DOHH2 (cell line): Measurements from ENCODE around the gene LUZP1.

Experiments used
- H3F3A ChIP-seq: fragments of 200-600 bp; sonication (generic), shearing (Covaris generic); 2 replicates; pipeline ENCODE4 v1.6.0; 2016; ENCODE audit warnings: antibody characterized with exemption, mild to moderate bottlenecking; ENCODE audit not compliant: control insufficient read depth, insufficient read depth
- H3K27ac ChIP-seq: fragments of 200-600 bp; sonication (generic); 2 replicates; pipeline ENCODE4 v1.5.1; 2014; ENCODE audit warnings: low read depth, mild to moderate bottlenecking, low read length, moderate library complexity
- H3K27me3 ChIP-seq: fragments of 200-600 bp; sonication (generic); 2 replicates; pipeline ENCODE4 v1.6.1; 2014; ENCODE audit warnings: mild to moderate bottlenecking, low read length, mixed read lengths; ENCODE audit not compliant: control insufficient read depth
- H3K36me3 ChIP-seq: fragments of 200-600 bp; sonication (generic); 2 replicates; pipeline ENCODE4 v1.6.1; 2014; ENCODE audit warnings: mild to moderate bottlenecking, low read length, moderate library complexity, mixed read lengths; ENCODE audit not compliant: control insufficient read depth
- H3K4me1 ChIP-seq: fragments of 200-600 bp; sonication (generic); 2 replicates; pipeline ENCODE4 v1.6.1; 2014; ENCODE audit warnings: mild to moderate bottlenecking, low read length, mixed read lengths; ENCODE audit not compliant: control insufficient read depth
- H3K4me2 ChIP-seq: fragments of 200-600 bp; sonication (generic); 2 replicates; pipeline ENCODE4 v1.6.0; 2014; ENCODE audit warnings: mild to moderate bottlenecking, low read length, moderate library complexity
- H3K4me3 ChIP-seq: fragments of 200-600 bp; sonication (generic); 2 replicates; pipeline ENCODE4 v1.5.1; 2014; ENCODE audit warnings: mild to moderate bottlenecking, low read length, mixed read lengths
- H3K79me2 ChIP-seq: fragments of 200-600 bp; sonication (generic); 2 replicates; pipeline ENCODE4 v1.6.1; 2014; ENCODE audit warnings: mild to moderate bottlenecking, low read length, mixed read lengths; ENCODE audit not compliant: control insufficient read depth
- H3K9me2 ChIP-seq: fragments of 200-600 bp; sonication (generic); replicated peaks from 2 replicates; pipeline ENCODE4 v1.6.1; 2014; ENCODE audit warnings: mild to moderate bottlenecking, low read length, mixed read lengths; ENCODE audit not compliant: control insufficient read depth
- H3K9me3 ChIP-seq: fragments of 200-600 bp; sonication (generic); 2 replicates; pipeline ENCODE4 v1.6.1; 2014; ENCODE audit warnings: antibody characterized with exemption, low read length, mixed read lengths; ENCODE audit not compliant: control insufficient read depth, insufficient read depth
- H4K20me1 ChIP-seq: fragments of 200-600 bp; sonication (generic); 2 replicates; pipeline ENCODE4 v1.6.0; 2014; ENCODE audit warnings: low read depth, mild to moderate bottlenecking, antibody characterized with exemption, low read length, moderate library complexity; ENCODE audit not compliant: control insufficient read depth, insufficient read depth
- EZH2phosphoT487 ChIP-seq: fragments of 200-600 bp; sonication (generic); IDR thresholded peaks from 2 replicates; pipeline ENCODE4 v1.6.1; 2017; ENCODE audit warnings: borderline replicate concordance, mild to moderate bottlenecking, antibody characterized with exemption, low read length, moderate library complexity, mixed read lengths
- TF ChIP-seq, protein P1 (sequence below): fragments of 200-600 bp; sonication (generic); IDR thresholded peaks from one replicate; pipeline ENCODE4 v1.5.1; 2014; ENCODE audit warnings: antibody characterized with exemption, mild to moderate bottlenecking, low read depth, low read length; ENCODE audit not compliant: poor library complexity, severe bottlenecking

Gene LUZP1

DNA sequence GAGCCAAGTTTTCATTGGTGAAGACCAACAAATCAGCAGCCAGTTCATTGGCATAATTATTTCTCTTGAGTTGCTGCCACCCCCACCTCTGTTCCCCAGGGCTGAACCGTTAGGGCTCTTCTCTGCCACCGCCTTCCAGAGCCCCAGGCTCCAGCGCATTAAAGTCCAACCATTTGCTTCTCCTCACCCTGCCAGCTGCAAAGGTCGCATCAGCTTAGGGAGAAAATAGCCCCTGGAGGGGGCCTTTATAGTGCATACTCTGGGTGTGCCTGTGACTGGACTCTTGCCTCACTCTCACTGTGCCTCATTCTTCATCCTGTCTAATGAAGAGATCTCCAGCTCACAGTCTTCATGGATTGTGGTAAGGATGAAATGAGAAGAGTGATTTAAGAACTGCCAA is 99.0 kb downstream of the LUZP1 start:
- Histone ChIP-seq H3K4me2 (no peak overlapping the region), H3K4me1 (no peaks in the 10 kb centered on the region), H3K4me3 (no peak overlapping the region), H3F3A (no peaks in the 10 kb centered on the region), H4K20me1 (no peaks in the 10 kb centered on the region), H3K9me2 (no peaks in the 10 kb centered on the region), H3K36me3 (peaks cover 89% of the 10 kb centered on the region), H3K9me3 (no peaks in the 10 kb centered on the region), H3K27me3 (no peaks in the 10 kb centered on the region), H3K79me2 (no peaks in the 10 kb centered on the region), H3K27ac (no peak overlapping the region)
- TF ChIP-seq EZH2phosphoT487 = no peak
- TF ChIP-seq, protein P1, sequence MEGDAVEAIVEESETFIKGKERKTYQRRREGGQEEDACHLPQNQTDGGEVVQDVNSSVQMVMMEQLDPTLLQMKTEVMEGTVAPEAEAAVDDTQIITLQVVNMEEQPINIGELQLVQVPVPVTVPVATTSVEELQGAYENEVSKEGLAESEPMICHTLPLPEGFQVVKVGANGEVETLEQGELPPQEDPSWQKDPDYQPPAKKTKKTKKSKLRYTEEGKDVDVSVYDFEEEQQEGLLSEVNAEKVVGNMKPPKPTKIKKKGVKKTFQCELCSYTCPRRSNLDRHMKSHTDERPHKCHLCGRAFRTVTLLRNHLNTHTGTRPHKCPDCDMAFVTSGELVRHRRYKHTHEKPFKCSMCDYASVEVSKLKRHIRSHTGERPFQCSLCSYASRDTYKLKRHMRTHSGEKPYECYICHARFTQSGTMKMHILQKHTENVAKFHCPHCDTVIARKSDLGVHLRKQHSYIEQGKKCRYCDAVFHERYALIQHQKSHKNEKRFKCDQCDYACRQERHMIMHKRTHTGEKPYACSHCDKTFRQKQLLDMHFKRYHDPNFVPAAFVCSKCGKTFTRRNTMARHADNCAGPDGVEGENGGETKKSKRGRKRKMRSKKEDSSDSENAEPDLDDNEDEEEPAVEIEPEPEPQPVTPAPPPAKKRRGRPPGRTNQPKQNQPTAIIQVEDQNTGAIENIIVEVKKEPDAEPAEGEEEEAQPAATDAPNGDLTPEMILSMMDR = no peak

DNA sequence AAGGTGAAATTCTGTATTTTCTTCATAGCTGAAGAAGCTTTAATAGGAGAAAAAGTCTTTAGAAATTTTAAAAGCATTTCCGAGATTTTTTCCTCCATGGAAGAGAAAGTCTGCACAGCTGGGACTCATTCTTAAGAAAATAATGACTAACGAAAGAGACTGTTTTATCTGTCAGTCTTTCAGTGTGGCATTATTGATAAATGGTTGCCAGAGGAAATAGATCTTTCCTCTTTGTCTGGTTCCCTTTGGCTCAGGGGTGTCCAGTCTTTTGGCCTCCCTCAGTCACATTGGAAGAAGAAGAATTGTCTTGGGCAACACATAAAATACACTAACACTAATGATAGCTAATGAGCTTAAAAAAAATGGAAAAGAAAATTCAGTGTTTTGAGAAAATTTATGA is 99.5 kb downstream of the LUZP1 start:
- no peak for TF ChIP-seq EZH2phosphoT487
- TF ChIP-seq, protein P1 = no peak
- H3K4me1 ChIP-seq = no peaks in the 10 kb centered on the region
- no peaks in the 10 kb centered on the region for H4K20me1 ChIP-seq
- H3K27ac ChIP-seq = no peak overlapping the region
- no peaks in the 10 kb centered on the region for H3K9me3 ChIP-seq
- H3K36me3 ChIP-seq = peaks cover 92% of the 10 kb centered on the region
- no peak overlapping the region for H3K4me2 ChIP-seq
- no peaks in the 10 kb centered on the region for H3K79me2 ChIP-seq
- no peaks in the 10 kb centered on the region for H3K9me2 ChIP-seq
- no peaks in the 10 kb centered on the region for H3K27me3 ChIP-seq
- H3F3A ChIP-seq = no peaks in the 10 kb centered on the region
- no peak overlapping the region for H3K4me3 ChIP-seq

DNA sequence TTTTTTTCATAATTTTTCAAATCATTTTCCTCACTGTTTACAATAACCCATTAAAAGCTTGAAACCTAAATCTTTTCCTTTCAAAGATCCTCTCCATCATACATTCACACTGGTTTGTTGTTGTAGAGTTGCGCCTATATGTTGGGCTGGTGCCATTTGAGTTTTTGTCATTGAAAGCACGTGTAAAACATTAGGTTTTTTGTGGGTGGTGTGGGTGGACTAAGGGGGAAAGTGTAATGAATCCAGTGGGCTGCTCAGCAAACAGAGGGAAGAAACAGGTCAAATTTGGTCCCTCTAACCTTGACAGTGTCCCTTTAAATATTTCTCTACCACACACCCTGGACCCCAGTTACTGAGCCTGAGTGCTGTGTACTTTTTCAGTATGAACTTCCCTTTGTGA is 102.6 kb downstream of the LUZP1 start:
- Histone ChIP-seq H3F3A (no peaks in the 10 kb centered on the region), H3K9me2 (no peaks in the 10 kb centered on the region), H3K36me3 (peaks cover 85% of the 10 kb centered on the region)

More for the DNA sequence above, 102.6 kb downstream of the LUZP1 start:
- H3K4me1 ChIP-seq = no peaks in the 10 kb centered on the region
- H3K4me2 ChIP-seq = no peak overlapping the region
- H3K27ac ChIP-seq = no peak overlapping the region
- no peaks in the 10 kb centered on the region for H3K79me2 ChIP-seq
- H3K4me3 ChIP-seq = no peak overlapping the region
- H4K20me1 ChIP-seq = no peaks in the 10 kb centered on the region
- TF ChIP-seq EZH2phosphoT487 = no peak
- TF ChIP-seq, protein P1 = no peak
- no peaks in the 10 kb centered on the region for H3K9me3 ChIP-seq
- no peaks in the 10 kb centered on the region for H3K27me3 ChIP-seq
